HG03342 (cell line): ENCODE measurements around the gene CLDN15.

Source experiments
- ATAC-seq: cut with Tn5 transposase; IDR thresholded peaks from one replicate; pipeline ENCODE4 v1.9.1; 2021; ENCODE audit warnings: mild to moderate bottlenecking, moderate library complexity; ENCODE audit not compliant: unreplicated experiment

CLDN15 gene

GRCh38 chr7:101244375-101245146 is 7.0 kb upstream of the CLDN15 start, which contains the start of gene FIS1:
TSS of gene FIS1 (minus strand) at chr7:101245081. CDS start at chr7:101245004, 77 bp downstream.
- ATAC-seq, result peak; percentile 89

- ATAC-seq, result no peak
Observed at GRCh38 chr7:101243646-101244374, 6.2 kb upstream of the CLDN15 start.

GRCh38 chr7:101241443-101242349 is 4.1 kb upstream of the CLDN15 start:
- ATAC-seq, result no peak

GRCh38 chr7:101241015-101241363 is 3.4 kb upstream of the CLDN15 start:
- no peak for ATAC-seq

- no peak for ATAC-seq
Observed at GRCh38 chr7:101240226-101241014, 2.8 kb upstream of the CLDN15 start.

GRCh38 chr7:101239951-101240220 is 2.3 kb upstream of the CLDN15 start:
- ATAC-seq, result no peak

GRCh38 chr7:101239191-101239950 is 1.8 kb upstream of the CLDN15 start:
- no peak for ATAC-seq

GRCh38 chr7:101238226-101239182 is 902 bp upstream of the CLDN15 start:
- ATAC-seq, result no peak

GRCh38 chr7:101236292-101236835 is 1.2 kb downstream of the CLDN15 start:
- no peak for ATAC-seq

GRCh38 chr7:101235522-101235921 is 2.1 kb downstream of the CLDN15 start:
- ATAC-seq, result no peak

GRCh38 chr7:101235050-101235449 is 2.6 kb downstream of the CLDN15 start:
- ATAC-seq, result no peak

- ATAC-seq, result no peak
Observed at GRCh38 chr7:101234636-101235035, 3.0 kb downstream of the CLDN15 start.

- ATAC-seq, result no peak
Observed at GRCh38 chr7:101233907-101234547, 3.6 kb downstream of the CLDN15 start.

- ATAC-seq, result no peak
Observed at GRCh38 chr7:101232141-101232850, 5.3 kb downstream of the CLDN15 start.

- ATAC-seq, result no peak
Observed at GRCh38 chr7:101231644-101232043, 6.0 kb downstream of the CLDN15 start.

GRCh38 chr7:101226721-101227120 is 10.9 kb downstream of the CLDN15 start:
- ATAC-seq, result no peak

GRCh38 chr7:101225650-101226049 is 12.0 kb downstream of the CLDN15 start:
- no peak for ATAC-seq
